ENCODE measurements around the gene CLEC4F. TPM values are rescaled to one million over a fixed set of nuclear protein-coding genes. Genes with fewer than 3 reads are reported as not detected.

Gene CLEC4F
- total and polyA plus RNA-seq, 10 donors, result 0.64 to 4.8 (median 2.6) TPM; not detected in 1

DNA sequence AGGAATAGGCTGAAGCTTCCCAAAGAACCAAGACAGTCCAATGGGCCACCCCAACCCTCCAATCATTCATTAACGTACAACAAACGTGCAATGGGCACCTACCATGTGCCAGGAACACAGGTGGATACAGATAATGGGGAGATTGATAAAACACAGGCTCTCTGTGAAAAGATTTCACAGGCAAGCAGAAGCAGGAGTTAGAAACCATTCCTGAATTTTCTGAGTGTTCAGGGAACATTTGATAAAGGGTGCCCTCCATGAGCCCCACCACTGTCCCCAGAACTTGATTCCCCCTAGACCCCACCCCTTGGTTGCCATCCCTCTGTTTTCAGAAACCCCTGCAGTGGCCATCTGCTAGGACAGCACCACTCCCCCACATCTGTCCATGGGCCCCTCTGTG lies 13.7 kb upstream of the CLEC4F start:
- no peaks in the 10 kb centered on the region for H3K36me3 ChIP-seq
- no peak for TF ChIP-seq POLR2A (IDR thresholded peaks at IDR 0.05)
- TF ChIP-seq, protein P1, sequence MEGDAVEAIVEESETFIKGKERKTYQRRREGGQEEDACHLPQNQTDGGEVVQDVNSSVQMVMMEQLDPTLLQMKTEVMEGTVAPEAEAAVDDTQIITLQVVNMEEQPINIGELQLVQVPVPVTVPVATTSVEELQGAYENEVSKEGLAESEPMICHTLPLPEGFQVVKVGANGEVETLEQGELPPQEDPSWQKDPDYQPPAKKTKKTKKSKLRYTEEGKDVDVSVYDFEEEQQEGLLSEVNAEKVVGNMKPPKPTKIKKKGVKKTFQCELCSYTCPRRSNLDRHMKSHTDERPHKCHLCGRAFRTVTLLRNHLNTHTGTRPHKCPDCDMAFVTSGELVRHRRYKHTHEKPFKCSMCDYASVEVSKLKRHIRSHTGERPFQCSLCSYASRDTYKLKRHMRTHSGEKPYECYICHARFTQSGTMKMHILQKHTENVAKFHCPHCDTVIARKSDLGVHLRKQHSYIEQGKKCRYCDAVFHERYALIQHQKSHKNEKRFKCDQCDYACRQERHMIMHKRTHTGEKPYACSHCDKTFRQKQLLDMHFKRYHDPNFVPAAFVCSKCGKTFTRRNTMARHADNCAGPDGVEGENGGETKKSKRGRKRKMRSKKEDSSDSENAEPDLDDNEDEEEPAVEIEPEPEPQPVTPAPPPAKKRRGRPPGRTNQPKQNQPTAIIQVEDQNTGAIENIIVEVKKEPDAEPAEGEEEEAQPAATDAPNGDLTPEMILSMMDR (IDR thresholded peaks at IDR 0.05 in 8 of 11, conservative IDR thresholded peaks at IDR 0.05 in 3 of 11), result no peak
- H3K27me3 ChIP-seq (replicated peaks in 1 of 7), result peaks cover 0 to 16% (median 0%) of the 10 kb centered on the region in 7 donors
- DNase-seq, result no peak
- H3K4me3 ChIP-seq, result no peak overlapping the region
- H3K4me1 ChIP-seq, result peaks cover 0 to 10% (median 0%) of the 10 kb centered on the region in 6 donors
- H3K9me3 ChIP-seq, result no peaks in the 10 kb centered on the region
- no peak overlapping the region for H3K27ac ChIP-seq
- intact Hi-C loops (cut with DNase I; ENCODE audit: low total_unique reads), result no loop called here
- 74 to 90% (median 85%) methylated on average over 2 of the region's 2 CpGs for WGBS, 5 donors

DNA sequence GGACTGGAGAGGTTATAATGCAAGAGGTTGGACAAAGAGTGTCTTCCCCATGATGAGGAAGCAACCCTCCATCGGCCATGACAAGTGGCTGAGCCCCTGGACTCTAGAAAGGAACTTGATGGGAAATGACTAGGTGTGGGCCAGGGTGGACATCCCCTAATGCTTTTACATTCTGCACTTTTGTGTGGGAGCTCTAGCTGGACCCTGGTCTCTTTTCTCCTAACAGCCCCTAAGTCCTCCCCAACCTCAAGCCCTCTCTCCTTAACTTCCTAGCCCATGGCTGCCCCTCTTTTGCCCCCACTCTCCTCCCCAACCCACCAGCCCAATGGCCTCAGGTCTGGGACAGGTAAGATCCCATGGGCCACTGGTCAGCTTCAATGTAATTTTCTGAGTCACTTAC lies 12.8 kb upstream of the CLEC4F start:
- 55 to 91% (median 75%) methylated on average over 1 of the region's 1 CpG for WGBS, 5 donors
- no peaks in the 10 kb centered on the region for H3K36me3 ChIP-seq
- peaks cover 0 to 16% (median 0%) of the 10 kb centered on the region in 7 donors for H3K27me3 ChIP-seq (replicated peaks in 1 of 7)
- H3K27ac ChIP-seq, result no peak overlapping the region
- no peak for DNase-seq
- intact Hi-C loops (cut with DNase I; ENCODE audit: low total_unique reads), result no loop called here
- no peaks in the 10 kb centered on the region for H3K9me3 ChIP-seq
- peaks cover 0 to 17% (median 1%) of the 10 kb centered on the region in 6 donors for H3K4me1 ChIP-seq
- TF ChIP-seq, protein P1 (IDR thresholded peaks at IDR 0.05 in 8 of 11, conservative IDR thresholded peaks at IDR 0.05 in 3 of 11), result no peak
- no peak for TF ChIP-seq POLR2A (IDR thresholded peaks at IDR 0.05)
- no peak for TF ChIP-seq POLR2AphosphoS5 (IDR thresholded peaks at IDR 0.05)
- H3K4me3 ChIP-seq, result no peak overlapping the region

DNA sequence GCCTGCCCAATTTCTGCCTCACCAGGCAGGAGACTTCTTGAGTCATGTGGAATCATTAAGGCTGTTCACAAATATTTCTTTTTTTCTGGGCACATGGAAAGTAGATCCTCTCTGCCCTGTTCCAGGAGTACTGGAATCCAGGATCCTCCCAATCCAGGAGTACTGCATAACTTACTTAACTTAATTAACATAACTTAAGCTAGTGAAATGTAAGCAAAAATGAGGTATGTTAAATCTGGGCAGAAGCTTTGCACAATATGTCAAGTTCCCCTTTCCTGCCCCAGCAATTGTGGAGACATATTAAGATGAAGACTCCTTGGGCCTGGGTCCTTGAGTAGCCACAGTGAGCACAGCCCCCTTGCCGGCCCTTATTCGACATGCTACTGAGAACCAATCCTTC lies 12.0 kb upstream of the CLEC4F start:
- peaks cover 0 to 16% (median 0%) of the 10 kb centered on the region in 7 donors for H3K27me3 ChIP-seq (replicated peaks in 1 of 7)
- no peak overlapping the region for H3K4me3 ChIP-seq
- no peaks in the 10 kb centered on the region for H3K36me3 ChIP-seq
- intact Hi-C loops (cut with DNase I; ENCODE audit: low total_unique reads), result no loop called here
- DNase-seq, result no peak
- TF ChIP-seq, protein P1 (IDR thresholded peaks at IDR 0.05 in 8 of 11, conservative IDR thresholded peaks at IDR 0.05 in 3 of 11), result no peak
- no peak for TF ChIP-seq POLR2AphosphoS5 (IDR thresholded peaks at IDR 0.05)
- no peak for TF ChIP-seq POLR2A (IDR thresholded peaks at IDR 0.05)
- H3K9me3 ChIP-seq, result no peaks in the 10 kb centered on the region
- peaks cover 0 to 22% (median 5%) of the 10 kb centered on the region in 6 donors for H3K4me1 ChIP-seq
- 89 to 100% (median 93%) methylated on average over 2 of the region's 2 CpGs for WGBS, 5 donors
- H3K27ac ChIP-seq, result no peak overlapping the region

DNA sequence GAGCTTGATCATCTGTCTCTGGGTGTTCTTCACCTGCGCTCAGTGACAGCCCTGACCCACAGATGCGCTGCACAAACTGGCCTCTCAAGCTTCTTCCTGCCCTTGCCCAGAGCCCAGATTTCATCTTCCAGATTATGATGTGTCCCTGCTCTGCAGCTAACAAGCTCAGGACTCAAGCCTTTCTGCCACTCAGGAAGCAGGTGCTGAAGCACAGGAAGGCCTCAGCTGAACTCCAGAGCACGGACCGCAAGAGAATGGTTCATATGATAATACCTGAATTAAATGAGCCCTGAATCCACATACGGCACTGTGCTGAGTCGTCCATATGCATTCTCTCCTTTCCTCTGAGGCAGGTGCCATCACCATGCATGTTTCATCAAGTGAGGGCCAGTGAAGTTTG lies 11.5 kb upstream of the CLEC4F start:
- Histone ChIP-seq H3K27me3 (replicated peaks in 1 of 7) (peaks cover 0 to 12% (median 0%) of the 10 kb centered on the region in 7 donors), H3K27ac (no peak overlapping the region), H3K9me3 (no peaks in the 10 kb centered on the region), H3K36me3 (no peaks in the 10 kb centered on the region), H3K4me1 (peaks cover 0 to 27% (median 7%) of the 10 kb centered on the region in 6 donors), H3K4me3 (no peak overlapping the region)
- 21 to 46% (median 30%) methylated on average over 6 of the region's 6 CpGs for WGBS, 5 donors
- intact Hi-C loops (cut with DNase I; ENCODE audit: low total_unique reads), result no loop called here
- no peak for DNase-seq
- TF ChIP-seq POLR2A (IDR thresholded peaks at IDR 0.05), result no peak
- TF ChIP-seq POLR2AphosphoS5 (IDR thresholded peaks at IDR 0.05), result no peak
- TF ChIP-seq, protein P1 (IDR thresholded peaks at IDR 0.05 in 8 of 11, conservative IDR thresholded peaks at IDR 0.05 in 3 of 11), result no peak
